DND-41 (cell line): ENCODE measurements around the gene BBS4.

Experiments
- EZH2 ChIP-seq: IDR thresholded peaks from 3 replicates; pipeline ENCODE4 v1.6.1; 2012; ENCODE audit warnings: borderline replicate concordance, low read depth, mild to moderate bottlenecking, moderate library complexity, low read length, inconsistent platforms; ENCODE audit not compliant: severe bottlenecking
- TF ChIP-seq, protein P1 (sequence below): IDR thresholded peaks from 2 replicates; pipeline ENCODE4 v1.5.1; 2012; ENCODE audit warnings: borderline replicate concordance, low read length, moderate library complexity, mild to moderate bottlenecking; ENCODE audit not compliant: poor library complexity, severe bottlenecking; ENCODE audit errors: extremely low read depth

DNA sequence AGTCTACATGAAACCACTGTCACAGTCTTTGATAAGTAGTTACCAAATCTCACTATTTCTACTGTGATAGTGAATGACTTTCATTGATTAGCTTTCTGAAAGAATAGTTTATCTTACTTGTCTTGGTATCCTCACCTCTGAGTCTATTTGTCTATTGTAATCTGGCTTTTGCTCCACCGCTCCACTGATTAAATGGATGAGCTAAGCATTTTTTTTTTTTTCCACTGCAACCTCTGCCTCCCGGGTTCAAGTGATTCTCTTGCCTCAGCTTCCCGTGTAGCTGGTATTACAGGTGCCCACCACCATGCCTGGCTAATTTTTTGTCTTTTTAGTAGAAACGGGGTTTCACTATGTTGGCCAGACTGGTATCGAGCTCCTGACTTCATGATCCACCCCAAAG lies 12.9 kb downstream of the BBS4 start:
- TF ChIP-seq, protein P1, sequence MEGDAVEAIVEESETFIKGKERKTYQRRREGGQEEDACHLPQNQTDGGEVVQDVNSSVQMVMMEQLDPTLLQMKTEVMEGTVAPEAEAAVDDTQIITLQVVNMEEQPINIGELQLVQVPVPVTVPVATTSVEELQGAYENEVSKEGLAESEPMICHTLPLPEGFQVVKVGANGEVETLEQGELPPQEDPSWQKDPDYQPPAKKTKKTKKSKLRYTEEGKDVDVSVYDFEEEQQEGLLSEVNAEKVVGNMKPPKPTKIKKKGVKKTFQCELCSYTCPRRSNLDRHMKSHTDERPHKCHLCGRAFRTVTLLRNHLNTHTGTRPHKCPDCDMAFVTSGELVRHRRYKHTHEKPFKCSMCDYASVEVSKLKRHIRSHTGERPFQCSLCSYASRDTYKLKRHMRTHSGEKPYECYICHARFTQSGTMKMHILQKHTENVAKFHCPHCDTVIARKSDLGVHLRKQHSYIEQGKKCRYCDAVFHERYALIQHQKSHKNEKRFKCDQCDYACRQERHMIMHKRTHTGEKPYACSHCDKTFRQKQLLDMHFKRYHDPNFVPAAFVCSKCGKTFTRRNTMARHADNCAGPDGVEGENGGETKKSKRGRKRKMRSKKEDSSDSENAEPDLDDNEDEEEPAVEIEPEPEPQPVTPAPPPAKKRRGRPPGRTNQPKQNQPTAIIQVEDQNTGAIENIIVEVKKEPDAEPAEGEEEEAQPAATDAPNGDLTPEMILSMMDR, result no peak
- TF ChIP-seq EZH2, result no peak
